NCI-H128 (cell line): ENCODE data around the gene CLK2.
"Not testable (repeated sequence)": the region's sequence is repeated elsewhere in the genome, so short reads cannot be mapped to it uniquely, and the experiment has no call there.

Source experiments
- DNase-seq: peaks from one replicate; lab custom pipeline; 2025; ENCODE audit not compliant: unreplicated experiment; lab: John Stamatoyannopoulos, UW

CLK2 gene

GRCh38 chr1:155214702-155215101 lies 58.6 kb downstream of the CLK2 start:
- not testable (repeated sequence) for DNase-seq
